Measurements from ENCODE around the gene EFHC1.

DNA sequence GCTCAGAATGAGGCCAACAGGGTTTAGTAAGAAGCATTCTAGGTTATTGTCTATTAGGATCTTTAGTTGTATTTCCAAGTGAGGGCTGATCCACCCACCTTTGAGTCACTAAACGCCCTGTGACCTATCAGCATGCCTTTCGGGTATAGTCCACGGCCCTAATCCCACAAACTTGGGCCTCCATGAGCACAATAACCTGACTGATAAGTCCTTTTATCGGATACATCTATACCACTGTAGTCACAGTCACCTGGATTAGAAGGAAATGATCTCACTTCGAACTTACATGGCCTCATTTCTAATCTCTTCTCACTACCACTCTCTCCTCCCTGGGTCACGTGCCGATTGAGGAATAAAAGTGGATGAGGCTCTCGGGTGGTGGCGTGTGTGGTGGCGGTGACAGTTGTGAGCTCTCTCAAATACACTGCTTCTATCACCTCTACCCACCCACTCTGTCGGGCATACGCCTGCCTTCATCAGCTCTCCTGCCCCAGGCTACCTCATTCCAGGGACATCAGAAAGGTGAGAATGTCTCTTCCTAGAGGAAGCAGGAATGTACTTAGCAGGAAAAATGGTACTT, 91.5 kb downstream of the EFHC1 start:
- TF ChIP-seq CTCF (IDR thresholded peaks at IDR 0.05; ENCODE audit: low read depth, low read length) (no peak), MAX (IDR thresholded peaks at IDR 0.05; ENCODE audit: low read depth, low read length) (no peak), POLR2A (IDR thresholded peaks at IDR 0.05; ENCODE audit: extremely low read depth, insufficient read length) (no peak), MYC (IDR thresholded peaks at IDR 0.05; ENCODE audit: low read depth, low read length) (no peak)

Data from NB4 (cell line).